Measurements from ENCODE around the gene RAD1. TPM values are rescaled to one million over a fixed set of nuclear protein-coding genes. Genes with fewer than 3 reads are reported as not detected.

Gene RAD1
- total and polyA plus RNA-seq, 2 of the 8 experiments (the other 6 are each of a cell fraction or from before 2014, with no cell fraction given), result 15.1 to 37.3 TPM

DNA sequence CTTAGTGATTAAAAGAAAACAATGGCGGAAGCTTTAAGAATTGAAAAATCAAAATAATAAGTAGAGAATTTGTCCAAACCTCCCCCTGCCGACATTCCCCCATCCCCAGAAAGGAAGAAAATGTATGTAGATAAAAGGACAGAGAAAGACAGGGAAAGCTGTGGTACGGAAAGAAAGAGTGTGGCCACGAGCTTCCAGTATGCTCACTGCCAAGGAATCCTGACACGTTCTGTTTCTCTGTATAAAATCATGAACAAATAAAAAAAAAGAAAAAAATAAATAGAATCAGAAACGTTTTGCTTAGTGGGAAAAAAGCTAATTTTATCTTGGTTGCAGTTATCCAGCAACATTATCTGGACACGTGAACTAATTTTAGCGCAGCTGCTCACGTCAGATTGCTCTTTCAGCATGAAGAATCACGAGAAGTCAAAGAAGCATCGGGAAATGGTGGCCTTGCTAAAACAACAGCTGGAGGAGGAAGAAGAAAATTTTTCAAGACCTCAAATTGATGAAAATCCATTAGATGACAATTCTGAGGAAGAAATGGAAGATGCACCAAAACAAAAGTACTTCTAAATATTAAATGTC lies 29.2 kb upstream of the RAD1 start (continued):
- TF ChIP-seq EZH2 (IDR thresholded peaks at IDR 0.05; ENCODE audit: low read depth, low read length, severe bottlenecking) (no peak), EGR1 (IDR thresholded peaks at IDR 0.05; ENCODE audit: borderline replicate concordance, low read depth, low read length) (no peak), BACH1 (IDR thresholded peaks at IDR 0.05; ENCODE audit: low read length) (no peak), KDM5A (IDR thresholded peaks at IDR 0.05; ENCODE audit: low read length) (no peak), CHD2 (IDR thresholded peaks at IDR 0.05; ENCODE audit: low read length) (no peak)

Measured in H1 (cell line).